NCI-H2196 treated with DMSO at 0.1 percent for 48 hours (cell line): ENCODE data around the gene SIK3.
"Not testable (repeated sequence)": the region's sequence is repeated elsewhere in the genome, so short reads cannot be mapped to it uniquely, and the experiment has no call there.

Source experiments
- DNase-seq: peaks from one replicate; lab custom pipeline; 2025; ENCODE audit not compliant: unreplicated experiment; lab: John Stamatoyannopoulos, UW

SIK3 gene

DNA sequence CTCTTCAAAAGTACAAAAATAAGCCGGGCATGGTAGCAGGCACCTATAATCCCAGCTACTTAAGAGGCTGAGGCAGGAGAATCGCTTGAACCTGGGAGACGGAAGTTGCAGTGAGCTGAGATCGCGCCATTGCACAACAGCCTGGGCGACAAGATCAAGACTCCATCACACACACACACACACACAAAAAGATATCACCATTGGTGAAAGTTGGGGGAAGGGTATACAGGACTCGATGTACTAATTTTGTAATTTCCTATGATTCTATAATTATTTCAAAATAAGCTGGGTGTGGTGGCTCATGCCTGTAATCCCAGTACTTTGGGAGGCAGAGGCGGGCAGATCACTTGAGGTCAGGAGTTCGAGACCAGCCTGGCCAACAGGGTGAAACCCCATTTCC lies 48.1 kb downstream of the SIK3 start:
- DNase-seq = not testable (repeated sequence)

DNA sequence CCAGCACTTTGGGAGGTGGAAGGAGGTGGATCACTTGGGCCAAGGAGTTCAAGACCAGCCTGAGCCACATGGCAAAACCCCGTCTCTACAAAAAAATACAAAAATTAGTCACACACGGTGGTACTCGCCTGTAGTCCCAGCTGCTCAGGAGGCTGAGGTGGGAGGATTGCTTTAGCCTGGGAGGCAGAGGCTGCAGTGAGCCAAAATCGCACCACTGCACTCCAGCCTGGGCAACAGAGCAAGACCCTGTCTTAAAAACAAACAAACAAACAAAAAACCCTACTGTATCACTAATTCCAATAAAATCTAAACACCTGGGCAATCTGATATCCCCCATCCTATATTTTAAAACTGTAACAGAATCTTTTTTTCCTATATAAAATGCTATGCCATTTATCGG lies 51.6 kb downstream of the SIK3 start:
- DNase-seq = not testable (repeated sequence)

DNA sequence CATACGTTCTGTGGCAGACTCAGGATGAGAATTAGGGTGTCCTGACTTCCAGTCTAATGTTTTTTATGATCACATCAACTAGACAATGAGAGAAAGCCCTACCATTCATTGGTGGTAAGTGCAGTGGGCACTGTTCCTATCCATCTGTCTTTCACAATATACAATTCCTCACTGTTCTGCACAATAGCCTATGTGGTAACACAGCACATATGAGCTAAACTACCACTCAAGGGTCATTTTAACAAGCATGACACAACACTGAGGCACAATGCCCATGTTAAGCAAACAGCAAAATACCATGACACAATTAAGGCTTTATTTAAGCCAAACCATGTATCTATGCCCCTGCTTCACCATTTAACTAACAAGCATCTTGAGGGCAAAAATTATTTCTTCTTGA lies 52.3 kb downstream of the SIK3 start:
- no peak for DNase-seq

DNA sequence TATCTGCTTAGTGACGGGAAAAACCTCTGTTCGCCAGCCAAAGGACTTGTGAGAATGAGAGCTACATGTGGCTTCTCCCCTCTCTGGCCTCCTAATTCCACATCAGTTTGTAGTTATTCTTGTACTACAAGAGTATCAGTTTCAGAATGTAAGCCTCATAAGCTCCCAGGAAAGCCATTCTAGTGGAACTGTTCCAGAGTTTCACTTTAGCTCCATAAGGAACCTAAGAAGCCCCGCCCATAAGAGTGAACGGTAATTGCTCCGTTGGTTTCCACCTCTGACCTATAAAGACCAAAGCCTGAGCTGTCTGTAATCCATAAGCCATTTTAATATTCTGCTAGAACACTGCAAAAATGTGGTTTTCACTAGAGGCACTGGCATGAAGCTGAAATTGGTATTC lies 53.0 kb downstream of the SIK3 start:
- DNase-seq = no peak

DNA sequence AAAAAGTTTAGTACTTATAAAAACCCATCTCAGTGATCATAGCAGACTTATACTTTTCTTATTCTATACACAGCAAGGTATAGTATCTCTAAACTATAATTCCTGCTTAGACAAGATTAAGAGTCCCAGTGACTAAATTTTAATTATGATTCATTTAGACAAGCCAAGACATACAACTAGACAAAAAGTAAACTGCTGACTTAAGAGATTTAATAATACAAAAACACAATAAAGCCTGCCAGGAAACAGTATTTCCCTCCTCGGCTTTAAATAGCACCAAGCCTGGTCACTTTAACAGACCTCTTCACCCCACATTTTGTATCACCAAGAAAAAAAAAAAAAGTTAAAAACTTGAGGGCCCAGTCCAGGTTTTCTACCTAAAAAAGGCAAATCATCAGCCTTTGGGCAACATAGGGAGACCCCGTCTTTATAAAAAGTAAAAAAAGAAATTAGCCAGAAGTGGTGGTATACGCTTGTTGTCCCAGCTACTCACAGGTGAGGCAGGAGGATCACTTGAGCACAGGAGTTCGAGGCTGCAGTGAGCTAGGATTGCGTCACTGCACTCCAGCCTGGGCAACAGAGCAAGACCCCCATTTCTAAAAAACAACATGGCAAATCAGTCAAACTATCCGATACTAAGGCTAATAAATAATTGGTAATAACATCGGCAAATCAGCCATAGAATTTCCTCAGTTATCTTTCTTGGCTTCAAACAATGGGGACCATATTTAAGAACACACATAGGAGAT lies 53.8 kb downstream of the SIK3 start:
- DNase-seq = no peak

DNA sequence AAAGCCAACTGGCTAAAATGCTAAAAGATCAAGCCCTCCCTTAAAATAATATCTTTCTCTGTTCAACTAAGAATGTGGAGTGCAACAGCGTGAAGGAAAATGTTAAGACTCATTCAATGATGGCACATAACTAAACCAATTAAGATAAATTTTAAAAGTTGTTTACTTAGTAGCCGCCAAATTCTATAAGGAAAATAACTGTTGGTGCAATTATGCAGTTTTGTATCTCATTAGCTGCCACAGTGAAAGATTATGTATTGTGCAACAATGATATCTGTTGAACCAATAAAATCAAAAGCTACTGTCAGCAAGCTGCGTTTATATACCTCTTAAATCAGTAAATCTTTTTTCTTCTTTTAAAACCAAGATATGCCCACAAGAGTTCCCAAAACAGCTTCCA lies 55.5 kb downstream of the SIK3 start:
- DNase-seq = no peak

DNA sequence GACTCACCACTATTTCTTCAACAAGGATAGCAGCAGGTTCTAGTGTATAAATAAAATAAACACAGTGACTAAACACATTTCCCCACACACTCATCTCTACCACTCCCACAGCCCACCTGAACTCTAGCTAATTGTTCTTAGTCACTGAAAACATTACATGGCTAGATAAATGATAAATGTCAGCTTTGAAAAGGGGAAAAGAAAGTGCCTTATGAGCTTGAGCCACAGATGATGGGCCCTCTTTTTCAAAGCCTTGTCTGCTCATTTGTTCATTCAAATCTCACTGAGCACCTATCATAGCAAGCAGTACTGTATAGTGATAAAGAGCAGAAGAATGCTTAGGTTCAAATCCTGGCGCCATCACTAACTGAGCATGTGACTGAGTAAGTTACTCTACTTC lies 58.3 kb downstream of the SIK3 start:
- no peak for DNase-seq

DNA sequence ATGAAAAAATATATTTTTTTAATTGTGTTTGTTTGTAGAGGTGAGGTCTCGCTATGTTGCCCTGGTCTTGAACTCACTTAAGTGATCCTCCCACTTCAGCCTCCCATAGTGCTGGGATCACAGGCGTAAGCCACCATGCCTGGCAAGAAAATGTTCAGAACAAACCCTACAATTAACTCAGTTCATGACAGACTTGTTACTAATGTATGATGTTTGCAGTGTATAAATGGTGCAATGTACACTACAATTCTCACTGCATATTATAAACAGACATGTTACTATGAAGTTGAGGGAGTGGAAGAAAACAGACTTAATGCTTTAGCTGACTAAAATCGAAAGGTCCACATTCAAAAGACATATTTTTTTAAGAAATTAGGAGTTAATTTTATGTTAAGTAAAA lies 59.0 kb downstream of the SIK3 start:
- no peak for DNase-seq

DNA sequence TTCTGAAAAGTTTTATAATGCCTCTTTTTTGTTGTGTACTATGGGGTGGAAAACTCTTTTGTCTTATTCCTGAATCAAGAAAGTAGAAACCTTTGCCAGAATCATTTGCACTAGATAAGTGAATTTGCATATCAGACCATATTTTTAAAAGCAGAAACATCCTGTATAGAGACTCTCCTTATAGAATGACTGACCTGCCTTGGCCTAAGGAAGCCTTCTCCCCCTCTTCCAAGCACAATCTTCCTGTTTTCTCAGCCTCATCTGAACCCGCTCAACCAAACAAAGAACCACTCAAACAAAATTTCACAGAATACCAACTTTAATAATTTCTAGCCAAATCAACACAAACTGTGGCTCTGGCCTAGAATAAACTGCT lies 60.3 kb downstream of the SIK3 start:
- DNase-seq = no peak

DNA sequence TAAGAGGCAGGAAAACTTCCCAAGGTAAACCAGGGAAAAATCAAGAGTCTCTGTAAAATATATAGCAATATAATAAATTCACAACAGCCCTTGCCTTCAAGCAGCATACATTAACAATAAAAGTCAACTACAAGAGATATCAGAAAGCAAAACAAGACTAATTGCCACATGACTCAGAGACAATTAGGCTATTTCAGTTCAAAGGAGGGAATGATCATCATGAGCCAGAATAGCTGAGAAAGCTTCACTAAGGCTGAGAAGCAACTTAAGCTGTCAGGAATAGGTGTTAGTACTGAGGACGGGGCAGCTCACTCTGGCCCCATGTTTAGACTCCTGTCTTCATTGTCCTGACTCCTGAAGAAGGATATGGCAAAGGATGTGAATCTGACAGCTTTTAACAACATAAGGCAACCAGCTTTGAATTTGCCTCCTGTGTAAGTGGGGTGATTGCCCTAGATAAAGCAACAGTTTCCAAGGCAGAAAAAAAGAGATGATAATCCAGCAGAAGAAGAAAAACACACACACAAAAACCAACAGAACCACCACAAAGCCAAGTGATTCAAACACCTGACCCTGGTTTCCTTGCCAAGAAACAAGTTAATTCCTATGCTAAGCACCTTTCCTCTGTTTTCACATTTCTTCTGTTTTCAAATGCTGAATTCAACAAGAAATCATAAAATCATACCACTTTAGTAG lies 60.8 kb downstream of the SIK3 start:
- DNase-seq = no peak

DNA sequence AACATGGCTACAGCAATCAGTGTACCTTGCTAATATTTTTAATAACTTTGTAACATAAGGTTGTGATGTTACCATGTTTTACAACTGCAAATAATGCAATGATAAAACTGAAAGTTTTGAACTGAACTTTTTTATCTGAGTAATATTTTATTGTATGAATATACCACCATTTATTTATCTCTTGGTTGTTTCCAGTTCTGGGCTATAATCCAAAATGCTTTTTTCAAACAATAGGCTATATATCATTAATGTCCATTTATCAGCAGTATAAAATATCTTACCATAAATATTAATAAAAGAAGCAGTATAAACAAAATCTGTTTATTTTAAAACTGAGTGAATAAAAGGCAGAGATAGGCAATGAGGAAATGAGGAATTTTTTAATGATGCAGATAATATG lies 63.3 kb downstream of the SIK3 start:
- DNase-seq = no peak

DNA sequence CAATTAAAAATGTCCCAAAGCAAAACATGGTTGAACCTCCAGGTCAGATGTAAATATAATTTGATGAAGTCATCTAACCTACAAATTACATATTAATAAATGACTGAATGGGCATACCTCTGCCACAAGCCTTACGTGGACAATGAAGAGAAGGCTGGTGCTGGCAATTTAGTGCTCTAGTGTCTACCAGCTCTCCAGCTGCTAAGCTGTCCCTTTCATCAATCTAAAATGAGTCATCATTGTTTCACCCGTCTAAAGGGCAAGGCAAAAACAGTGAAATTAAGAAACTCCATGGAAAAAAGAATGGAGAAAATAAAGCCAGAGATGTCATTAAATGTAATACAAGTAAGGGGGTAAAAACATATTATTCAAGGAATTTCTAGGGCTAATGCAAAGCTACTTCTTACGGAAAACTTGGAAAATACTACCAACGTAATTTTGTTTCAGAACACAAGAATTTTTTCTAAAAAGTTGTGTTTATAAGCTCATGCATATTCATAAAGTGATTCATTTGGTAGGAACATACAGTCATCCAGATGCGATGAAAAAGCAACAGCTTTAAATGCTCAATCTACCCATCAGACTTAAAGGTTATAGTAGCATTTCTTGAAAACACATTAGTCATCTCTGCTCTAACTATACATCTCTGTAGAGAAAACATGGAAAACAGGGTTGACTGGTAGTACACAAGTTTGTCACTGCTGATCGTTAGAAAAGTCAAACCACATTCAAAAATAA lies 71.5 kb downstream of the SIK3 start:
- DNase-seq = no peak

DNA sequence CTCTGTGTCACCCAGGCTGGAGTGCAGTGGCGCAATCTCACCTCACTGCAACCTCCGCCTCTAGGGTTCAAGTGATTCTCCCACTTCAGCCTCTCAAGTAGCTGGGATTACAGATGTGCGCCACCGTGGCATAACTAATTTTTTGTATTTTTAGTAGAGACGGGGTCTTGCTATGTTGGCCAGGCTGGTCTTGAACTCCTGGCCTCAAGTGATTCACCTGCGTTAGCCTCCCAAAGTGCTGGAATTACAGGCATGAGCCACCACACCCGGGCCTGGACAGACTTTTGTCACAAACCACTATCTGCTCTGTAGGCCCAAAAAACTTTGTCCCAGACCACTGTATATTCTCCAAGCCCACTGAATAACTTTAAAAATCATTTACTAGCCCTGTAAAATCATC lies 74.5 kb downstream of the SIK3 start:
- DNase-seq = not testable (repeated sequence)

DNA sequence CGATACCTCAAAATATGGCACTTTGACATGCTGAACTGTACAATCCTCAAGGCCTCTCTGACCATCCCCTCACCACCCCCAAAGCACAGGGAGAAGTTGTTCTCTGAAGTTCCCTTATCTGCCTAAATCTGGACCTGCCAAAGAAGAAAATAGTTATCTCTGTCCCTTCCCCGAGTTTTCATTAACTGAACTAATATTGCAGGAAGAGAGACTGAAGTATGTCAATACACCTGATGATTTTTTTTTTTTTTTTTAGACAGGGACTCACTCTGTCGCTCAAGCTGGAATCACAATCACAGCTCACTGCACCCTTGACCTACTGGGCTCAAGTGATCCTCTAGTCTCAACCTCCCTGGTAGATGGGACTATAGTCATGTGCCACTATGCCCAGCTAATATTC lies 75.0 kb downstream of the SIK3 start:
- no peak for DNase-seq

DNA sequence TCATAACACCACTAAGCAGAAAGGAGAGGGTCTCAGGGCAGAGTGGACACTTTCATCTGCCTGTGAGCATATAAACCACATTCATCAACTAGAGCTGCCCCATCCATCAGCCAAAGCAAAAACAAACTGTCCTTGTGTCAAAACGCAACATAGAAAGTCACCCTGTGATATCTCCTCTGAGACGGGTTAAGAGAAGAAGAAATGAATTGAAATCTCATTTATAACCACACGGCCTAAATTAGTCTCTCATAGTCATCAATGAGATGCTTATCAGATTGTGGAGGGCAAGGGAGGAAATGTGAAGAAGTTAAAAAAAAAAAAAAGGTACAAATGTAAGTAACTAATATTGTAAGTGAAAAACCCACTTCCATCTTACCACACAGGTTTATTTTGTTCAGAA lies 75.7 kb downstream of the SIK3 start:
- DNase-seq = no peak

DNA sequence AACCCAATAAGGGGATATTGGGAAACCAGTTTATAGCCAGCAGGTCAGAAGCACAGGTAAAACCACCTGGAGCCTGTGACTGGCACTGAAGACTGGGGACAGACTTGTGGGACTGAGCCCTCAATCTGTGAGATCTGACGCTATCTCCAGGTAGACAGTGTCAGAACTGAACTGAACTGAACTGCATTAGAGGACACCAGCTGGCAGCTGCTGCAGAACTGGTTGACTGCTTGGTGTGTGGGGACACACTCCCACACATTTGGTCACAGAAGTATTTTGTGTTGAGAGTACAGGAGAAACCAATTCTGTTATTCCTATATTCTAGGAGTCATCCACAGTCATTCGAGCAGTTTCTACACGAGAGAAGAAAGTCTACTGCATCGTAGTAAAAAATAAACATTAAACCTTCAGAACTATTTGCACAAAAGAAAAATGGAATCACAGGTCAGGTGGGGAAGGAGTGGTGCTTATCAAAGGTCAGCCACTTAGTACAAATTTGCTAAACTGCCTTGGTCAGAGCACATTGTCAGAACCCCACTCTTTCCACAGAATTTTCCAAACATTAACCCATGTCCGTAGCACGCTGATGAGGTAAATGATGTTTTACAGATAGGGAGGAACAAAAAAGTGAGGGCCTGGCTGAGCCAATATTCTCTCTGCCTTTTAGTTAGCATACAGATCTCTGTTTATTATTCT lies 77.2 kb downstream of the SIK3 start:
- DNase-seq = no peak

DNA sequence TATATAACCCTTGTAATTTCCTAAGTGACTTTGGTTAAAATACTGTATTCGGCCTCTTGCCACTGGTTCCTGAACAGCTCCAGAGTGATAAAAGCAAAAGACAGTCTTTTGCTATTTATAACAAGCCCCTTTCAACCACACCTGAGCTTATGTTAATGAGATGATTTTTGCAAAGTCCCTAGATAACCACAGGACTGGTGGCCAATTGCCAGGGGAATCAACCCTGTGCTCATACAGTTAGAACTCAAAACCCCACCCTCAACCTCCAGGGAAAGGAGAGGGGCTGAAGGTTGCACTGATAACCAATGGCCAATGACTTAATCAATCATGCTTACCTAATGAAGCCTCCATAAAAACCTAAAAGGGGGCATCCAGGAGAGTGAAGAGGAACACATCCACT lies 77.9 kb downstream of the SIK3 start:
- no peak for DNase-seq

DNA sequence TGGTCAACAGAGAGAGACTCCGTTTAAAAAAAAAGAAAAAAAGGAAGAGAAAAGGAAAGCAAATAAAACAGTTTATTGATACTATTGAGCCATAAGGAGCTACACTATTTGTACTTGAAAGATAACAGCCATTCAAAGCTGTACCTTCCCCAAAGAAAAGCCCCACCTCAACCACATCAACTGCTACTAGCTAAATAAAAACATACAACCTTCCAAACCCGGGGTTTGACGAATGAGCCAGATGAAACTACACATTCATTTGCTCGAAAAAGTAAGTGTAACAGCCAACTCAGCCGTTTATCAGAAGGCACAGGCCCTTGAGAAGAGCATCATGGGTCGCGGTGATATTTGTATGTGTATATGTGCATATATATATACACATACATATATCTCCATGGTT lies 78.4 kb downstream of the SIK3 start:
- no peak for DNase-seq

DNA sequence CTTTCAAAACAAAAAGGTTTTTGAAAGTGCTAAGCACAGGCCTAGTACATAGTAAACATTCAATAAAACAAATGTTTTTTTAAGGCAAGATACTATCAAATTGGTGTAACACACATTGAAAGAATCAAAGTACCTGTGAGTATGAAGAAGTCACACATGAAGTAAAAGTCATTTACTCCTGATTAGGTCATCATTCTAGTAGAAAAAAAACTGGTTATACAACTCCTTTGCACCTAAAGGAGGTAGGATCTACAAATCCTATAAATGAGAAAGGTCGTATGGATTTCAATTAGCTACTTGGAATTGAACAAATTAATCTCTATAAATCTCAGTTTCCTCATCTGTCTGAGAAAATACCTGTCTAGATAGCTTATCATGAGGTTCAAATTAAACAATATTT lies 80.8 kb downstream of the SIK3 start:
- no peak for DNase-seq

DNA sequence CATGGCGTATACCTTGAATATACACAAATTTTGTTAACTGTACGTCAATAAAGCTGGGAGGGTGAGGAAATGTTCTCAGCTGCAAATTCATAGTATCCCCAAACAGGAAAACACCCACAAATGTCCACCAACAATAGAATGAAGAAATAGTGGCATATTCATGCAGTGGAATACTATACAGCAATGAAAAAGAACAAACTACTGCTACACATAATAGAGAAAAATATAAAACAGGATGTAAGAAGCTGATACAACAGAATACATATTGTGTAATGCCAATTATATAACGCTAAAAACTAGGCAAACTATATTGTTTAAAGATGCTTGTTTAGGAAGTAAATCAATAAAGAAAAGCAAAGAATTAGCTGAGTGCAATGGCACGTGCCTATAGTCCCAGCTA lies 81.5 kb downstream of the SIK3 start:
- no peak for DNase-seq

DNA sequence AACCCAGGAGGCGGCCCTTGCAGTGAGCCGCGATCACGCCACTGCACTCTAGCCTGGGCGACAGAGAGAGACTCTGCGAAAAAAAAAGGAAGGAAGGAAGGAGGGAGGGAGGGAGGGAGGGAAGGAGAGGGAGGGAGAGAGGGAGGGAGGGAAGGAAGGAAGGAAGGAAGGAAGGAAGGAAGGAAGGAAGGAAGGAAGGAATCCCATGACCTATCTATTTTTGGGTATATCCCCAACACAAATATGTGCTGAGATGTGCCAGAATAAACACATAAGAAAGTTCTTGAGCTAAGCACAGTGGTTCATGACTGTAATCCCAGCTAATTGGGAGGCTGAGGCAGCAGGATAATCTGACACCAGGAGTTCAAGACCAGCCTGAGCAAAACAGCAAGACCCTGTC lies 82.0 kb downstream of the SIK3 start:
- no peak for DNase-seq

DNA sequence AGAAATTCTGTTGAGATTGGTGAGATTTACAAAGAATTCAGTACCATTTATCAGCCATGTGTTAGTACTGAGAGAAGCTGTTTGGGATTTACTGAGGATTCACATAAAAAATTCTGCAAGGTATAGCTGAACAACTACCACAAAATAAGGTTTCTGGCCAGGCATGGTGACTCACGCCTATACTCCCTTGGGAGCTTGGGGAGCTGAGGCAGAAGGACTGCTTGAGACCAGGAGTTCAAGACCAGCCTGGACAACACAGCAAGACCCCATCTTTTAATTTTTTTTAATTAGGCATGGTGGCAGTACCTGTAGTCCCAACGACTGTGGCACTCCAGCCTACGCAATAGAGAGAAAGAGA lies 86.7 kb downstream of the SIK3 start:
- DNase-seq = no peak
